Mesothelial cell of epicardium (in vitro differentiated cells): ENCODE measurements around the gene FBXW7. TPM values are rescaled to one million over a fixed set of nuclear protein-coding genes. Genes with fewer than 3 reads are reported as not detected.
A peak's percentile ranks its signal among the peaks of the same experiment; 100 is the strongest.

Experiments
- DNase-seq, 2 experiments: peaks; one replicate each; pipeline ENCODE4 v3.0.0; 2021; ENCODE audit warnings: low spot score in 2 of 2; ENCODE audit not compliant: unreplicated experiment in 2 of 2
- H3K27ac Mint-ChIP-seq: 2 replicates; pipeline ENCODE4 v1.8.0; 2021; ENCODE audit warnings: mixed read lengths
- H3K27me3 Mint-ChIP-seq: 2 replicates; pipeline ENCODE4 v1.8.0; 2021; ENCODE audit warnings: low read depth, mixed read lengths
- H3K36me3 Mint-ChIP-seq: 2 replicates; pipeline ENCODE4 v1.8.0; 2021; ENCODE audit warnings: mixed read lengths
- H3K4me1 Mint-ChIP-seq: 2 replicates; pipeline ENCODE4 v1.8.0; 2021; ENCODE audit warnings: mixed read lengths
- H3K4me3 Mint-ChIP-seq: 2 replicates; pipeline ENCODE4 v1.8.0; 2021; ENCODE audit warnings: mild to moderate bottlenecking, moderate library complexity, mixed read lengths
- H3K9me3 Mint-ChIP-seq: 2 replicates; pipeline ENCODE4 v1.8.0; 2021; ENCODE audit warnings: mixed read lengths
- total RNA-seq: library from RNA; stranded (reverse); gene quantifications from 3 replicates; pipeline ENCODE4 v1.2.1, GENCODE V29; 2021
- TF ChIP-seq, protein P1 (sequence below): fragments of 200-600 bp; sonication (generic); IDR thresholded peaks from one replicate; pipeline ENCODE4 v1.5.0; 2021; ENCODE audit warnings: antibody characterized with exemption; ENCODE audit not compliant: unreplicated experiment

Gene FBXW7
- total RNA-seq, 1 donor from 2014 or later, result 46.4 TPM

DNA sequence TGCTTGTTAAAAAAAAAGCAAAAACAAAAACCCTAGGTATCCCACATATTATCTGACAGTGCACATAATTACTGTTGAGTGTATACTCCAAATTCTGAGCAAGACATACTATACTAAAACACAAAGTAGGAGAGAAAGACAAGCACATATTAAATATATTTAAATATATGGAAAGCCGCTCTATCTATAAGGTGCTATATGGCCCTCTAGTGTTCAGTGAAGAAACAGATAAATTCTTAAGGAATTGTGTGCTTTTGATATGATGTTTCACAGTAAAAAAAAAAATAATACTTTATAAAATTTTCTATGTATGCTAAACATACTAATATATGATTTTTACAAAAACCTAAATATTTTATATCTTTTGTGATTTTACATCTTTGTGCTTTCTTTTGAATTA is 137.8 kb downstream of the FBXW7 start:
- no peak overlapping the region for H3K4me3 Mint-ChIP-seq
- no peak for DNase-seq
- TF ChIP-seq, protein P1, sequence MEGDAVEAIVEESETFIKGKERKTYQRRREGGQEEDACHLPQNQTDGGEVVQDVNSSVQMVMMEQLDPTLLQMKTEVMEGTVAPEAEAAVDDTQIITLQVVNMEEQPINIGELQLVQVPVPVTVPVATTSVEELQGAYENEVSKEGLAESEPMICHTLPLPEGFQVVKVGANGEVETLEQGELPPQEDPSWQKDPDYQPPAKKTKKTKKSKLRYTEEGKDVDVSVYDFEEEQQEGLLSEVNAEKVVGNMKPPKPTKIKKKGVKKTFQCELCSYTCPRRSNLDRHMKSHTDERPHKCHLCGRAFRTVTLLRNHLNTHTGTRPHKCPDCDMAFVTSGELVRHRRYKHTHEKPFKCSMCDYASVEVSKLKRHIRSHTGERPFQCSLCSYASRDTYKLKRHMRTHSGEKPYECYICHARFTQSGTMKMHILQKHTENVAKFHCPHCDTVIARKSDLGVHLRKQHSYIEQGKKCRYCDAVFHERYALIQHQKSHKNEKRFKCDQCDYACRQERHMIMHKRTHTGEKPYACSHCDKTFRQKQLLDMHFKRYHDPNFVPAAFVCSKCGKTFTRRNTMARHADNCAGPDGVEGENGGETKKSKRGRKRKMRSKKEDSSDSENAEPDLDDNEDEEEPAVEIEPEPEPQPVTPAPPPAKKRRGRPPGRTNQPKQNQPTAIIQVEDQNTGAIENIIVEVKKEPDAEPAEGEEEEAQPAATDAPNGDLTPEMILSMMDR, result peak; percentile 64
- H3K27ac Mint-ChIP-seq, result no peak overlapping the region
- no peaks in the 10 kb centered on the region for H3K27me3 Mint-ChIP-seq
- H3K36me3 Mint-ChIP-seq, result peaks cover 8% of the 10 kb centered on the region
- H3K4me1 Mint-ChIP-seq, result peaks cover 3% of the 10 kb centered on the region
- peaks cover 5% of the 10 kb centered on the region for H3K9me3 Mint-ChIP-seq

GRCh38 chr4:152394791-152395190 is 141.1 kb downstream of the FBXW7 start:
- Mint-ChIP-seq H3K4me1 (peaks cover 3% of the 10 kb centered on the region), H3K4me3 (no peak overlapping the region), H3K27ac (no peak overlapping the region), H3K9me3 (no peaks in the 10 kb centered on the region), H3K36me3 (no peaks in the 10 kb centered on the region), H3K27me3 (no peaks in the 10 kb centered on the region)
- TF ChIP-seq, protein P1, result no peak
- no peak for DNase-seq

GRCh38 chr4:152392079-152392478 is 143.8 kb downstream of the FBXW7 start:
- Mint-ChIP-seq H3K36me3 (no peaks in the 10 kb centered on the region), H3K9me3 (no peaks in the 10 kb centered on the region), H3K27me3 (no peaks in the 10 kb centered on the region), H3K4me3 (no peak overlapping the region), H3K4me1 (peaks cover 3% of the 10 kb centered on the region), H3K27ac (no peak overlapping the region)
- TF ChIP-seq, protein P1, result no peak
- no peak for DNase-seq

GRCh38 chr4:152390216-152390615 is 145.7 kb downstream of the FBXW7 start:
- Mint-ChIP-seq H3K4me1 (peaks cover 3% of the 10 kb centered on the region), H3K27ac (no peak overlapping the region)

GRCh38 chr4:152389359-152389758 is 146.5 kb downstream of the FBXW7 start:
- no peaks in the 10 kb centered on the region for H3K27me3 Mint-ChIP-seq
- H3K27ac Mint-ChIP-seq, result no peak overlapping the region
- H3K36me3 Mint-ChIP-seq, result no peaks in the 10 kb centered on the region
- H3K4me1 Mint-ChIP-seq, result peaks cover 3% of the 10 kb centered on the region
- H3K9me3 Mint-ChIP-seq, result no peaks in the 10 kb centered on the region
- H3K4me3 Mint-ChIP-seq, result no peak overlapping the region
- no peak for DNase-seq
- TF ChIP-seq, protein P1, result no peak

More at GRCh38 chr4:152390216-152390615, 145.7 kb downstream of the FBXW7 start:
- Mint-ChIP-seq H3K27me3 (no peaks in the 10 kb centered on the region), H3K4me3 (no peak overlapping the region), H3K36me3 (no peaks in the 10 kb centered on the region), H3K9me3 (no peaks in the 10 kb centered on the region)
- DNase-seq, result no peak
- TF ChIP-seq, protein P1, result no peak

DNA sequence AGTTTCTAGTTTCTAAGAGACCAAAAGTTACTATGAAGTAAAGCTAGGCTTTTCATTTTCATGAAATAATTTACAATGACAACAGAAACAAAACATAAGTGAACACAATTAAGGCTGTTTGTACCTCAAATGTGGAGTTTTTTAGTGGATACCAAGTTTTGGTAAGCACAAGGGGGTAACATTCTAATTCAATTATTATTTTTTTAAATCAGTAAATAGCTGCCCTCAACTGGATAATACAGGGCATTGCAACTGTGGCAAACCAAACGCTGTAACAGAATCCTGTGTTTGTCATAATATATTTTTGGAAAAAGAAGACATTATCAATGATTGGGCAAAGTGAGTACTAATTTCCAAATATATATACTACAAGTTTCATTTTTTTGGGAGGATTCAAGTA is 150.3 kb downstream of the FBXW7 start:
- no peak for DNase-seq
- Mint-ChIP-seq H3K4me1 (peaks cover 7% of the 10 kb centered on the region), H3K9me3 (no peaks in the 10 kb centered on the region), H3K27me3 (no peaks in the 10 kb centered on the region), H3K27ac (no peak overlapping the region), H3K4me3 (no peak overlapping the region), H3K36me3 (no peaks in the 10 kb centered on the region)
- TF ChIP-seq, protein P1, result peak; percentile 36
